Heart right ventricle (tissue), 16 donors: ENCODE data around the gene ITGAL. TPM values are rescaled to one million over a fixed set of nuclear protein-coding genes. Genes with fewer than 3 reads are reported as not detected.

ENCODE experiments used
- ATAC-seq, 8 donors: fragments of 200-7000 bp; cut with Tn5 transposase; one replicate each; pipeline ENCODE4 v1.9.1; 2020; ENCODE audit warnings: mild to moderate bottlenecking in 8 of 8, moderate library complexity in 8 of 8, moderate number of reproducible peaks in 1 of 8
- DNase-seq, 2 donors: peaks; one replicate each; pipeline ENCODE4 v3.0.0-alpha.2; 2020
- H3K27ac ChIP-seq, 10 donors: fragments of 200-600 bp; sonication (generic) in 2 of 10; one replicate each; pipeline versions ENCODE4 v1.5.0 to v1.8.0; 2020 to 2022; ENCODE audit warnings: mild to moderate bottlenecking in 3 of 10
- H3K27me3 ChIP-seq, 7 donors: fragments of 200-600 bp; one replicate each; pipeline ENCODE4 v1.8.0; 2021 to 2022; ENCODE audit warnings: mild to moderate bottlenecking in 2 of 7
- H3K36me3 ChIP-seq, 9 donors: fragments of 200-600 bp; sonication (generic) in 1 of 9; one replicate each; pipeline versions ENCODE4 v1.5.0 to v1.8.0; 2020 to 2022; ENCODE audit warnings: mild to moderate bottlenecking in 2 of 9
- H3K4me1 ChIP-seq, 9 donors: fragments of 200-600 bp; sonication (generic) in 1 of 9; one replicate each; pipeline versions ENCODE4 v1.5.0 to v1.8.0; 2020 to 2022; ENCODE audit warnings: mild to moderate bottlenecking in 4 of 9
- H3K4me3 ChIP-seq, 10 donors: fragments of 200-600 bp; sonication (generic) in 2 of 10; one replicate each; pipeline versions ENCODE4 v1.5.0 to v1.8.0; 2020 to 2022; ENCODE audit warnings: mild to moderate bottlenecking in 7 of 10, moderate library complexity in 2 of 10
- H3K9me3 ChIP-seq, 11 donors: fragments of 200-600 bp in 10 of 11; sonication (generic) in 2 of 11; one replicate each; pipeline versions ENCODE4 v1.5.0 to v1.8.0; 2013 to 2022; ENCODE audit warnings: mild to moderate bottlenecking in 2 of 11, control low read depth in 1 of 11, moderate library complexity in 1 of 11
- WGBS, 2 donors: extraction: QIAGEN DNeasy Blood & Tissue Kit; methylation state at CpG; one replicate each; pipeline ENCODE4 v1.1.7; 2013; ENCODE audit warnings: inconsistent platforms in 1 of 2; 5-methylcytosine and 5-hydroxymethylcytosine counted together
- intact Hi-C, 10 donors: fragments of 100-400 bp; cut with DNase I; formaldehyde crosslinking; loops; one replicate each; pipeline versions ENCODE4 v1.11.1 to v1.14.2; 2022
- polyA plus RNA-seq, 2 donors: library from polyadenylated mRNA; stranded (reverse); fragments of 200-250 nt; gene quantifications; one replicate each; pipeline ENCODE4 v1.2.3, GENCODE V29; 2013
- total RNA-seq, 10 donors: library from RNA; stranded (reverse); fragmentation: NEBNext Ultra II Directional in 3 of 10; extraction: Animal tissue kit (Norgen Biotek cat#: 25700) in 3 of 10; gene quantifications; one replicate each; pipeline versions ENCODE4 v1.2.1 to v1.2.4, GENCODE V29; 2021 to 2023
- TF ChIP-seq, protein P1 (sequence below), 9 donors: fragments of 200-600 bp; sonication (generic) in 2 of 9; IDR thresholded peaks; one replicate each; pipeline versions ENCODE4 v1.5.0 to v1.8.0; 2021 to 2022; ENCODE audit warnings: antibody characterized with exemption in 9 of 9, mild to moderate bottlenecking in 5 of 9, moderate library complexity in 1 of 9
- donor health status: Arrhythmogenic right ventricular cardiomyopathy.
- donor health status: ischemic (EF 13 %, LVEDD 7.1; RV severe dilation, severe dysfunction).
- donor health status: healthy with polysubstance abuse.
- donor health status: DM: no; HTN: yes; CAD: no.
- donor health status: DM: no; HTN: no; CAD: no.
- donor health status: ischemic (EF 25% LVEDD 6.9; RV normal size, moderate dysfunction).
- donor health status: ischemic (EF 25% LVEDD 5.7; RV mildly dilated, moderate dysfunction).
- donor health status: healthy.
- donor health status: DM: yes; HTN: yes; CAD: no.
- donor health status: Ischemic cardiomyopathy.
- donor health status: ischemic (EF 35%, LVEDD 5.7; RV mildly dilated, moderate dysfunction).
- donor health status: nonischemic (EF 11% LVEDD 7.7; RV severe dilation, severe dysfunction).
- donor health status: DM: yes; HTN: yes; CAD: no.
- donor health status: PGD.
- donor health status: ischemic (EF 29% LVEDD 5.4; RV normal size, mild dysfunction).
- donor health status: nonischemic (EF 23%, LVEDD 6.1; RV moderate dilation, normal function).

ITGAL gene
- total and polyA plus RNA-seq, 12 donors: 0.52 to 18.2 (median 1.6) TPM

GRCh38 chr16:30558789-30559377 lies 86.3 kb downstream of the ITGAL start:
- intact Hi-C loops: loop anchor here in 6 of 10 donors (1.0 to 2.0 kb wide), 4 partner anchors 11 to 32 kb away; partner anchors contain the start of genes ZNF747 (in 2 of the 6) and ZNF768 (in 1 of the 6)
- TF ChIP-seq, protein P1, sequence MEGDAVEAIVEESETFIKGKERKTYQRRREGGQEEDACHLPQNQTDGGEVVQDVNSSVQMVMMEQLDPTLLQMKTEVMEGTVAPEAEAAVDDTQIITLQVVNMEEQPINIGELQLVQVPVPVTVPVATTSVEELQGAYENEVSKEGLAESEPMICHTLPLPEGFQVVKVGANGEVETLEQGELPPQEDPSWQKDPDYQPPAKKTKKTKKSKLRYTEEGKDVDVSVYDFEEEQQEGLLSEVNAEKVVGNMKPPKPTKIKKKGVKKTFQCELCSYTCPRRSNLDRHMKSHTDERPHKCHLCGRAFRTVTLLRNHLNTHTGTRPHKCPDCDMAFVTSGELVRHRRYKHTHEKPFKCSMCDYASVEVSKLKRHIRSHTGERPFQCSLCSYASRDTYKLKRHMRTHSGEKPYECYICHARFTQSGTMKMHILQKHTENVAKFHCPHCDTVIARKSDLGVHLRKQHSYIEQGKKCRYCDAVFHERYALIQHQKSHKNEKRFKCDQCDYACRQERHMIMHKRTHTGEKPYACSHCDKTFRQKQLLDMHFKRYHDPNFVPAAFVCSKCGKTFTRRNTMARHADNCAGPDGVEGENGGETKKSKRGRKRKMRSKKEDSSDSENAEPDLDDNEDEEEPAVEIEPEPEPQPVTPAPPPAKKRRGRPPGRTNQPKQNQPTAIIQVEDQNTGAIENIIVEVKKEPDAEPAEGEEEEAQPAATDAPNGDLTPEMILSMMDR (IDR thresholded peaks at IDR 0.05): no peak
- ATAC-seq: no peak
- Histone ChIP-seq H3K4me3 (peak overlapping the region in 9 of 10 donors; percentile 4 to 98 (median 79)), H3K36me3 (peaks cover 0 to 29% (median 15%) of the 10 kb centered on the region in 9 donors), H3K27me3 (no peaks in the 10 kb centered on the region), H3K4me1 (peaks cover 0 to 57% (median 40%) of the 10 kb centered on the region in 9 donors), H3K27ac (peak overlapping the region; percentile 21 to 99 (median 95)), H3K9me3 (no peaks in the 10 kb centered on the region)
- 87 to 88% methylated on average over 21 of the region's 21 CpGs for WGBS, 2 donors
- DNase-seq: no peak

GRCh38 chr16:30559690-30560089 lies 87.1 kb downstream of the ITGAL start:
- intact Hi-C loops: loop anchor here in 4 of 10 donors (1.0 to 10.0 kb wide), 5 partner anchors 11 to 125 kb away; partner anchors contain the start of genes ZNF747 (in 2 of the 4), DCTPP1 (in 1 of the 4), ZNF768 (in 1 of the 4) and ZNF785 (in 1 of the 4)

DNA sequence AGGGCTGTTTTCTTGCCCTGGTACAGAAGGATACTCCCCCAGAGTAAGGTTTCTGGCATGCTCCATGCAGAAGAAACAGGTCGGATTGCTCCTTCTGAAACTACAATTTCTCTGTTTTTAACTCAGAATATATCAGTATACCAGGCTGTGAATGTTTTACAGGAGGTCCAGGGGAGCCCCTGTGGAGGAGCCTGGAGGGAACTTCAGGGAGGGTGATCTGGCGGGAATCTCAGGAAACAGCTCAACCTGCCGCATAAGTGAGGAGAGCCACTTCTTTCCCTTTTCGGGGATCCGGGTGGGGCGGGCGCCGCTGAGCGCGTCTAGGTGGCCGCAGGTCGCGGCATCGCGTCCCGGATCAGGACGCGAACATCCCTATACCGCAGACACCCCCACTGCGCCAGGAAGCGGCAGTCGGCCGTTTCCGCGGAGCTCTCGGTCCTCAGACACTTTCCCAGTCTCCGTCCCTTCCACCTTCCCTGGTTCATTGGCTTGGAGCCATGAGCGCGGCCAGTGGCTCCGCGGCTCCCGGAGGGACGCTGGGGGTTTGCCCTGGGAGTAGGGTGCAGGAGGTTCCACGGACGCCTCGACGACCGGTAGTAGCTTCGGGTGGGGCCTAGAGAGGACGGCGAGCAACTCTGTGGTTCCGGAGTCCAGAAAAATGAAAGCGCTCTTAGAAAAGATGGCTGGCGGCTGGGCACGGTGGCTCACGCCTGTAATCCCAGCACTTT lies 88.7 kb downstream of the ITGAL start:
- Histone ChIP-seq H3K27ac (peak overlapping the region; percentile 48 to 92 (median 84)), H3K27me3 (no peaks in the 10 kb centered on the region), H3K4me3 (peak overlapping the region; percentile 7 to 68 (median 56)), H3K4me1 (peaks cover 0 to 43% (median 23%) of the 10 kb centered on the region in 9 donors), H3K36me3 (peaks cover 0 to 5% (median 0%) of the 10 kb centered on the region in 9 donors), H3K9me3 (no peaks in the 10 kb centered on the region)
- DNase-seq (peak; percentile 43 to 63), ATAC-seq (peak in 2 of 8 donors; percentile 1 to 12)
- WGBS, 2 donors: 11 to 20% methylated on average over 46 of the region's 46 CpGs
- intact Hi-C loops: loop anchor here in 2 of 10 donors (2.0 to 10.0 kb wide), 2 partner anchors 24 to 126 kb away; partner anchors contain the start of genes DCTPP1 (in 1 of the 2) and ZNF785 (in 1 of the 2)
- TF ChIP-seq, protein P1 (IDR thresholded peaks at IDR 0.05): no peak

More at GRCh38 chr16:30559690-30560089, 87.1 kb downstream of the ITGAL start:
- Histone ChIP-seq H3K36me3 (peaks cover 0 to 21% (median 12%) of the 10 kb centered on the region in 9 donors), H3K4me3 (no peak overlapping the region), H3K27ac (peak overlapping the region in 1 of 10 donors; percentile 56), H3K9me3 (no peaks in the 10 kb centered on the region), H3K27me3 (no peaks in the 10 kb centered on the region), H3K4me1 (peaks cover 0 to 49% (median 32%) of the 10 kb centered on the region in 9 donors)
- no peak for ATAC-seq
- DNase-seq: no peak
- TF ChIP-seq, protein P1 (IDR thresholded peaks at IDR 0.05): no peak
- 88 to 94% methylated on average over 6 of the region's 6 CpGs for WGBS, 2 donors

DNA sequence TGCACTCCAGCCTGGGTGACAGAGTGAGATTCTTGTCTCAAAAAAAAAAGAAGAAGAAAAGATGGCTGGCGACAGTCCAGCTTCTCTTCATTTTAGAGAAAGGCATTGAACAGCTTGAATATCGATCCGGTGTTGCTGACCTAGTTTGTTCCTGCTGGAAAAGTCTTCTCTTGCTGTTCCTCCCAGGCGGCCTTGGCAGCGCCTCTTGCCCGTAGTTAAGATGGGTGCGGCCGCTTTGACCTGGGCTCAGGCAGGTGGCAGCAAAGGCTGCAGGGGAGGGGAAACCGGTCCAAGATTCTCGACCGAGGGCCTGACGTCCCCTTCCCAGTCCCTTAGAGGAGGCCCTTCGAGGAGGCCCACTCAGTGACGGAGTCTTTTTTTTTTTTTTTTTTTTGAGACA lies 89.5 kb downstream of the ITGAL start:
- Histone ChIP-seq H3K27me3 (no peaks in the 10 kb centered on the region), H3K27ac (peak overlapping the region; percentile 48 to 92 (median 84)), H3K36me3 (no peaks in the 10 kb centered on the region), H3K9me3 (no peaks in the 10 kb centered on the region), H3K4me1 (peaks cover 0 to 36% (median 16%) of the 10 kb centered on the region in 9 donors), H3K4me3 (peak overlapping the region in 9 of 10 donors; percentile 41 to 68 (median 59))
- 95% methylated on average over 14 of the region's 14 CpGs for WGBS, 2 donors
- TF ChIP-seq, protein P1 (IDR thresholded peaks at IDR 0.05): no peak
- intact Hi-C loops: loop anchor here in 1 of 10 donors (10.0 kb wide), 1 partner anchor 127 kb away; the partner anchor contains the start of gene DCTPP1
- DNase-seq: no peak
- ATAC-seq: no peak
